ENCODE data around the gene GNG3.
"Not testable (repeated sequence)": the region's sequence is repeated elsewhere in the genome, so short reads cannot be mapped to it uniquely, and the experiment has no call there.

The GNG3 gene

GRCh38 chr11:62688491-62688890, 19.0 kb upstream of the GNG3 start:
- no peak for DNase-seq

GRCh38 chr11:62689421-62690183, 17.9 kb upstream of the GNG3 start, which contains the start of gene LRRN4CL:
Gene LRRN4CL, minus strand, starts transcription at chr11:62689530. Its CDS starts 1,022 bp downstream, at chr11:62688508.
- no peak for DNase-seq

DNA sequence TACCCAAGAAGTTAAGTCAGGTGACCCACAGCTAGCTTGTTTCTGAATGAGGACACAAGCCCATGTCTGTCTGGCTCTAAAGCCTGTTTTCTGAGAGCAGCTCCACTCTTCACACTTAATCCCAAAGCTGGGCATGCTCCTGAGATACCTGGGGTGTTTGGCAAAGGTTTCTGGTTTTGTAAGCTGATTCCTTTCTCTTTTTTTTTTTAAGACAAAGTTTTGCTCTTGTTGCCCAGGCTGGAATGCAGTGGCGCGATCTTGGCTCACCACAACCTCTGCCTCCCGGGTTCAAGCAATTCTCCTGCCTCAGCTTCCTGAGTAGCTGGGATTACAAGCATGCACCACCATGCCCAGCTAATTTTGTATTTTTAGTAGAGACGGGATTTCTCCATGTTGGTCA, 13.9 kb upstream of the GNG3 start:
- DNase-seq = not testable (repeated sequence)

DNA sequence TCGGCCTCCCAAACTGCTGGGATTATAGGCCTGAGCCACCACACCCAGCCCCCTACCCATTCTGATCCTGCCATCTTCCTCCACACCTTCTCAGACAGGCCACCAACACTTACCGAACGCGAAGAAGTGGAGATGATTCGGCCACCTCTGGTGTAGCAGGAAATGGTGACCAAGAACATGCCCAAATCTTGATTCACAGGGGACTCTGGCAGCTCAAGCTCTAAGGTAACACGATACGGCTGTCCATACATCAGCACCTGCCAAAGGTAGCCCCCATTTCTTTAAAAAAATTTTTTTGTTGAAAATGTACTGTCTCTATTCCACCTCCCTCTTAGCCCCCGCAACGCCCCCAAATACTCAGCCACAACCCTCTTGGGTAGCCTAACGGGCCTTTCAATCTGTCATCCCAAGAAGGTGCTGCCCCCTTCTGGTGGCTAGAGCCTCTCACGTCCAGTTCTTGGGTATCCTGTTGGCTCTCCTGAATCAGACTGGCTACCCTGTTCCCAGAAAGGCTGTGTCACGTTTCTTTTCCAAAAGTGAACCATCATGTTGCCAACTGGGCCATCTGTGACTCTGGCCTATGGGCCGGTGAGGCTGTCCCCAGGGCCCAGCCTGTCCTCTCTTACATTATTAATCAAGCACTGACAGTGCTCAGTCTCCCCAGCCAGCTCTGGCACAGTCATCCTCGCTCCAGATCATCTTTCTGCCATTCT, 12.9 kb upstream of the GNG3 start:
- peak; percentile 84 for DNase-seq

DNA sequence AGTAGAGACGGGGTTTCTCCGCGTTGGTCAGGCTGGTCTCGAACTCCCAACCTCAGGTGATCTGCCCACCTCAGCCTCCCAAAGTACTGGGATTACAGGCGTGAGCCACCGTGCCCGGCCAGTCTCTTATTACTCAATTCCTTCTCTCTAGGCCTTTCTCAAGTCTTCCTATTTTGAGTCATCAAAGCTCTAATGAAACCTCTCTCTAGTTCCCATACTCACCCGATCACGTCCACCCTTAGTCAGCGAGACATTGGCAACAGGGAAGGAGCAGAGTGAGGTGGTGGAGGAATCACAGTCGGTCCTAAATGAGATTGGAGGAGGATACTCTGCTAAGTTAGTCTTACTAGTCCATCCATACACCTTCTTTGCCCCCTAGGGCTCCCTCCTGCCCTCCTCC, 5.2 kb upstream of the GNG3 start:
- DNase-seq = no peak

- DNase-seq = not testable (repeated sequence)
Measured at GRCh38 chr11:62703921-62704320, 3.6 kb upstream of the GNG3 start.

GRCh38 chr11:62705413-62705812, 2.1 kb upstream of the GNG3 start:
- no peak for DNase-seq

DNA sequence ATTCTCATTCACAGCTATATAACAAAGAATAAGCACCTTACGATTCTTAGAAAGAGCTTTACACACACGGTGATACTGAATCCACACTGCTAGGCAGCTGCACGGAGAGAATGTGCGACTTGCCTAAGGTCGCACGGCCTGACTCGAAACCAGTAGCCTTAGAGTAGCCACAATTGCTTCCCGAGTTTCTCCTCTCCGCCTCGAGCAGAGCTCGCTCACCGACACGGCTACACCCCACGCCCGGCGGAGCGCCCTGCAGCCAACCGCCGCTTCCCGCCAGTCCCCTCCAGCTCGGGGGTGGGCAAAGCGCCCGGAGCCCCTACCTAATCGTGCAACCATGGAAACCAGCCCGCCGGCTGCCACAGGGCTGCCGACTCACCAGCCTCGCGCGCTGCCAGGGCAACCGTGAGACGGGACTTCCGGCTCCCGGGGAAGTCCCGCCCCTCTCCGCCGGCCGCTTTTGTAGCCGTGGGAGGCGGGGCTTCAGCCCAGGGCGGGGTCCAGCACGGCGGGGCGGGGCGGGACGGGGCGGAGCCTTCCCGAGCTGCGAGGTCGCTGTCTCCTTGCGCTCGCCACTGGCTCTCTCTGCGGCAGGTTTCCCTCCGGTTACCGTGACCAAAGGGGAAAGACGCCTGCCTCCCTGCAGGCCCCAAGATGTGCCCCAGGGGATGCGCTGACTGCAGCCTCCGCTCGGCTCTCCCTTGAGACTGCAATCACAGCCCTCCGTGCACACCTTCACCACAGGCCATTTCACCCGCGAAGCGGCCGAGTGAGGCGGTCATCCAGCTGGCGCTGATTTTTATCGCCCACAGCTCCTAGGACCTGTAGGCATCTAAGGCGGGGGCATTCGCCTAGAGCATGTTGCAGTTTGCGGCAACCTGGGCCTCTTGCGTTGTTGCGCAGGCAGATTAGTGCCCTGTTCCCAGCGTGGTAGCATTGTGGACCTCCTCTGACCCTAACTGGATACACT, 1.3 kb upstream of the GNG3 start:
- peak; percentile 94 for DNase-seq

DNA sequence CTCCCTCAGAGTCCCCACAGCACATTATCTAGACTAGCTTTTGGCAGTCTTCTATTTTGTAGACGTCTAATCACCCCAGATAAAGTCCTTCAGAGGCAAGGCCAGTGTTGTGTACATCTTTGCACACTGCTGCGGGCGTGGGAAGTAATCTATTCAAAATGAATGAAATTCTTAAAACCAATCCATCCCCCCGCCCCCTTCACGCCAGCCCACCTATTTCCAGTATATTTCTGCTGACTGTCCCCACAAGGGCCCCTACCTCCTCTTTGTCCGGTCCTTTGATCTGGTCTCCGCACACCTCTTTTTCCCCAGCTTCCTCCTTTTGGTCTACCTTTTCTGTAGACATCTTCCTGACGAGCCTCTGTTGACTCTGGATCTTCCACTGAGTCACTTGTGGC, 627 bp upstream of the GNG3 start:
- no peak for DNase-seq

GRCh38 chr11:62708392-62708791, 916 bp downstream of the GNG3 start:
- DNase-seq = no peak

GRCh38 chr11:62708793-62709192, 1.3 kb downstream of the GNG3 start:
- peak; percentile 63 for DNase-seq

DNA sequence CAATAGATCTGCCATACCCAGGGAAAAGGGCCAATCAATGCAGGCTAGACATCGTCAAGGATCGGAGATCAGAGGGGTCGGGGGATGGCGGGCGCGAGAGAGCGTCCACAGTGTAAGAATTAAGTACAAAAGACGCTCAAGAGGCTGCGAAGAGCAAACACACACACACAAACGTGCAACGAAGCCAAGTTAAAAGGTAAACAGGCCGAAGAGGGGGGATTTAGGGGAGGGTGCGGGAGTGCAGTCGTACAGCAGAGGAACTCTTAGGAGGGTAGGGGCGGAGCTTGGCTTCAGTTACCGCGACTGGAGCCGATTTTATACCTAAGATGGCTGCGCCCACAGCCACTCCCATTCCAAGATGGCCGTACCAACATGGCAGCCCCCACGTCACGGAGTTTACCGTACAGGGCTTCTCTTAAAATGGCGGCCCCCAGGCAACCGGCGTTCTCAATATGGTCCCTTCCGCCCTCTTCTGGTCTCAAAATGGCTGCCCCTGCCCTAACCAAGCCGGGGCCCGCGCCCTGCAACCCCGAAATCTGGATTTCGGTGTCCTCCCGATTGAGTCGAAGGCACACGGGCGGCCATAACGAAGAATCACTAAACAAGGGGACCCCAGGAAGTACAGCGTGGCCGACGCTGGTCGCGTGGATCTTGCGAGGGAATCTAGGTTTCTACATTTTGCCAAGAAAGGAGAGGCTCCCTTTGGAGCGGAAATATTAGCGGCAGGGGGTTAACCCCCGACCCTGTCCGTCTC, 1.9 kb downstream of the GNG3 start:
- peak; percentile 99 for DNase-seq

DNA sequence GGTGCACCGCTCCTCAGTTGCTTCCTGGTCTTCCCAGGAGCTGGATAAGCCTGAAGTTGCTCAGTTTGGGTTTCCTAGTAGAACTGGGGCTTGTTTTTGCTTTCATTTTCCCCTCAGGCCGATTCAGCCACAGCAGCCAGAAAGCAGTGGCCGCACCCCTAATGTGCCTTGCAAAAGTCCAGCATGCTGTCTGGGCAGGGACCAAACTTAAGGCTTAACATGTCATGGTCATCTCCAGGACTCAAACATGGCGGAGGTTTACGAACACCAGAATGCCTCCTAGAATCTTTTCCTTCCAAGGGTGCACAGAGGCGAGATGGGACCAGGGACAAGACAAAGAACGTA, 2.5 kb downstream of the GNG3 start:
- DNase-seq = no peak

GRCh38 chr11:62712276-62712812, 4.9 kb downstream of the GNG3 start:
- no peak for DNase-seq

- no peak for DNase-seq
Measured at GRCh38 chr11:62712861-62713260, 5.4 kb downstream of the GNG3 start.

- no peak for DNase-seq
Measured at GRCh38 chr11:62713343-62713742, 5.9 kb downstream of the GNG3 start.

- no peak for DNase-seq
Measured at GRCh38 chr11:62715150-62716130, 8.0 kb downstream of the GNG3 start.

DNA sequence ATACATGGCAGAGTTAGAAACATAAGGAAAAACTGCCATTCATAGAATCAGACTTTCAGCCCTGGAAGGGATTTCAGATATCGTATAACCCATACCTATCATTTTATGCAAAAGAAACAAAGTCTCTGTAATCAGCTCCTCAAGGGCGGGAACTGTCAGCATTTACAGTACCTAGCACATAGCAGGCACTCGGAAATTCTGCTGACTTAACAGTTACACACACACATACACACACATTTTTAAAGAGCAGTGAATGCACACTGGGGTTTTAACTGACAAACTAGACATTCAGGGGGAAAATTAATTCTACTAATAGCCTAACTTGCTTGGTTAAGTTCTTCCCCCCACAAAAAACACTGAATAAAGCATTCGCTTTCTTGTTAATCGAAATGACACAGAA, 8.7 kb downstream of the GNG3 start:
- DNase-seq = no peak

DNA sequence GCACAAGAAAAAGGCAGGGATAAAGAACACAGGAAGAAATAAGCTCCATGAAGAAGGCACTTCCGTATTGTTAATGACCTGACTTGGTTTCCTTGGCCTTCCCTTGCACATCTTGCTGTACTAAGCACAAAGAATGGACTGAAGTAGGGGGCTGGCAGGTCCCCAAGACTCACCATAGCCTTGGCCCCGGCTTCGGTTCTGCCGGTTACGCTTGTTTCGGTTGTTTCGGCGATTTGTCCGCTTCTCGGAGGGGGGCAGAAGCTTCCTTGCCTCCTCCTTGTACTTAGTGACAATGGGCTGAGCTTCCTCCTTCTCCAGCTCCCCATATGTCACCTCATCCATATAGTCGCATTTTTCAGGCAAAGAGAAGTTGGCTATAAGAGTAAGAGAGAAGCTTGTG, 9.3 kb downstream of the GNG3 start:
- no peak for DNase-seq

DNA sequence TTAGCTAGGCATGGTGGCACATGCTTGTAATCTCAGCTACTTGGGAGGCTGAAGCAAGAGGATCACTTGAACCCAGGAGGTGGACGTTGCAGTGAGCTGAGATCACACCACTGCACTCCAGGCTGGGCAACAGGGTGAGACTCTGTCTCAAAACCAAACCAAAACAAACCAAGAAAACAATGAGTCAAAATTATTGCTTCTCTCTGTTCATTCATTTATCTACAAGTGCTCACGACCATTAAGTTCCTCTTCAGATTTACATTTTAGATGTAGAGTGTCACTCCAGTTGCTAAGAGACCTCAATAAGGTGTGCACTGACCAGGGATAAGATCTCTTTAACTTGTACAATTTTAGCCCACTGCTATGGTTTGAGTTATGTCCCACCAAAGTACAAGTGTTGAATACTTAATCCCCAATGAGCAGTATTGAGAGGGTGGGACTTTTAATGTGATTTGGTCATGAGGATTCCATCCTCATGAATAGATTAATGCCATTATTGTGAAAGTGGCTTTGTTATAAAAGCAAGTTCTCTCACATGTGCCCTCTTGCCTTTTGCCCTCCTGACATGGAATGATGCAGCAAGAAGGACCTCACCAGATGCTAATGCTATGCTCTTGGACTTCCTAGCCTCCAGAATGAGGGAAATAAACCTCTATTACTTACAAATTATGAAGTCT, 12.0 kb downstream of the GNG3 start:
- no peak for DNase-seq
